Erythroblast (primary cell): ENCODE data around the gene RPL15.

Experiments
- GATA1 ChIP-seq: IDR thresholded peaks from 2 replicates; pipeline ENCODE4 v1.6.1; 2011; ENCODE audit warnings: low read depth, mild to moderate bottlenecking, control low read depth, low read length, moderate library complexity
- POLR2A ChIP-seq: IDR thresholded peaks from 2 replicates; pipeline ENCODE4 v1.6.1; 2011; ENCODE audit warnings: mild to moderate bottlenecking, low read length

DNA sequence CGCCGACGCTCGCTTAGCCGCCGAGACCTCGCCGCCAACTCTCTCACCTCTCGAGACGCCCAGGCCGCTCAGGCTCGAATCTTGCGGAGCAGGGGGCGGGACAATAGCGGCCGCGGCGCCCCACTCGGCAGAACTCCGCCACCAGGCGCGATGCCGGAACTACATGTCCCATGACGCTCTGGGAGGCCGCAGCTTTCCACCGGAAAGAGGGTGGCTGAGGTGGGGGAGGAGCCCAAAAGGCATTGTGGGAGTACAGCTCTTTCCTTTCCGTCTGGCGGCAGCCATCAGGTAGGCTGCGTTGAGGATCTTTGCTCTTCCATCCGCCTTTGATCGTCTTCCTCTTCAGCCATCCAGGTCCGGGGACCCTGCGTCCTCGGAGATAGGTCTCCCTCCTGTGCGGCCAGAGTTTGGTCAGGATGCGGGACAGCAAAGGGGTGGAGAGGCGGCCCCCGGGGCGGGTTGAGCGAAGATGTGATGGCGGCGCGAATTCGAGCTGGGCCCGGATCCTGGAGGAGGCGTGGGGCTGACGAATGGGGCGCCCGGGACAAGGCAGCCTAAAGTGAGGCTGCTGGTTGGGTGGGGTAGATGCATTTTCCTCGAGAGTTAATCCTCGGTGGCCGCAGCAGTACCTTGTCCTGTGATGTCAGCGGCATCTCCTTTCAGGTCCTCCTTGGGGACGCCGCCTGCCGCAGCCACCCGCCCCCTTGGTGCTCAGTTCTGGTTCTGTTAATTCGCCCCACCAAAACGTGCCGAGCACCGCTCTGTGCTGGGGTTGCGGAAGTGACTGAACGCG is at the start of gene RPL15, which contains the start of gene NKIRAS1:
- TF ChIP-seq POLR2A (peak; percentile 100), GATA1 (no peak)
